ENCODE measurements around the gene TRMU. TPM values are rescaled to one million over a fixed set of nuclear protein-coding genes. Genes with fewer than 3 reads are reported as not detected.
"Not testable (repeated sequence)": the region's sequence is repeated elsewhere in the genome, so short reads cannot be mapped to it uniquely, and the experiment has no call there.

The TRMU gene
- total RNA-seq, 1 donor from 2014 or later = 70.6 TPM

- no peaks in the 10 kb centered on the region for H3K27me3 Mint-ChIP-seq (ENCODE audit: low read depth)
- H3K4me3 Mint-ChIP-seq = no peak overlapping the region
- no peak for TF ChIP-seq CTCF (IDR thresholded peaks at IDR 0.05; ENCODE audit: unreplicated experiment)
- no peak for DNase-seq (ENCODE audit: low spot score in 2 of 2, unreplicated experiment in 2 of 2)
- H3K9me3 Mint-ChIP-seq = peaks cover 5% of the 10 kb centered on the region
- H3K27ac Mint-ChIP-seq = no peak overlapping the region
- no peaks in the 10 kb centered on the region for H3K36me3 Mint-ChIP-seq
- no peaks in the 10 kb centered on the region for H3K4me1 Mint-ChIP-seq
Measured at GRCh38 chr22:46402505-46402904, 67.0 kb downstream of the TRMU start.

- H3K4me1 Mint-ChIP-seq, H3K27ac Mint-ChIP-seq, H3K36me3 Mint-ChIP-seq: not testable (repeated sequence)
Measured at GRCh38 chr22:46403880-46404279, 68.4 kb downstream of the TRMU start.

GRCh38 chr22:46405901-46406300 lies 70.4 kb downstream of the TRMU start:
- H3K27ac Mint-ChIP-seq = no peak overlapping the region
- H3K4me1 Mint-ChIP-seq = peaks cover 2% of the 10 kb centered on the region
- H3K36me3 Mint-ChIP-seq = no peaks in the 10 kb centered on the region
- H3K27me3 Mint-ChIP-seq (ENCODE audit: low read depth) = no peaks in the 10 kb centered on the region
- no peak for TF ChIP-seq CTCF (IDR thresholded peaks at IDR 0.05; ENCODE audit: unreplicated experiment)
- no peak overlapping the region for H3K4me3 Mint-ChIP-seq
- H3K9me3 Mint-ChIP-seq = peaks cover 5% of the 10 kb centered on the region
- DNase-seq (ENCODE audit: low spot score in 2 of 2, unreplicated experiment in 2 of 2) = no peak

More at GRCh38 chr22:46403880-46404279, 68.4 kb downstream of the TRMU start:
- DNase-seq (ENCODE audit: low spot score in 2 of 2, unreplicated experiment in 2 of 2); H3K9me3 Mint-ChIP-seq; H3K27me3 Mint-ChIP-seq (ENCODE audit: low read depth); H3K4me3 Mint-ChIP-seq: not testable (repeated sequence)

GRCh38 chr22:46406349-46406748 lies 70.8 kb downstream of the TRMU start:
- Mint-ChIP-seq H3K9me3 (peaks cover 5% of the 10 kb centered on the region), H3K4me3 (no peak overlapping the region), H3K27me3 (ENCODE audit: low read depth) (no peaks in the 10 kb centered on the region), H3K4me1 (peaks cover 2% of the 10 kb centered on the region), H3K36me3 (no peaks in the 10 kb centered on the region), H3K27ac (no peak overlapping the region)
- no peak for DNase-seq (ENCODE audit: low spot score in 2 of 2, unreplicated experiment in 2 of 2)
- no peak for TF ChIP-seq CTCF (IDR thresholded peaks at IDR 0.05; ENCODE audit: unreplicated experiment)

- no peak for TF ChIP-seq CTCF (IDR thresholded peaks at IDR 0.05; ENCODE audit: unreplicated experiment)
- no peaks in the 10 kb centered on the region for H3K36me3 Mint-ChIP-seq
- H3K4me1 Mint-ChIP-seq = peaks cover 2% of the 10 kb centered on the region
- H3K4me3 Mint-ChIP-seq = no peak overlapping the region
- no peak for DNase-seq (ENCODE audit: low spot score in 2 of 2, unreplicated experiment in 2 of 2)
- H3K27ac Mint-ChIP-seq = no peak overlapping the region
- H3K9me3 Mint-ChIP-seq = peaks cover 5% of the 10 kb centered on the region
- no peaks in the 10 kb centered on the region for H3K27me3 Mint-ChIP-seq (ENCODE audit: low read depth)
Measured at GRCh38 chr22:46406791-46407190, 71.3 kb downstream of the TRMU start.

Other genes with a start within 250 kb of the TRMU start
- gene PPARA, start 185.2 kb upstream of the TRMU start, total RNA-seq = 12.0 to 15.1 TPM (median 13.0 TPM) in 3 replicates
- 11.5 to 12.8 TPM (median 12.6 TPM) in 3 replicates for gene CDPF1, start 85.4 kb upstream of the TRMU start, total RNA-seq
- 0.02 to 0.04 TPM in 2 of 3 replicates, not detected in the other for gene PKDREJ, start 72.4 kb upstream of the TRMU start, total RNA-seq
- 30.0 to 30.9 TPM (median 30.3 TPM) in 3 replicates for gene TTC38, start 67.7 kb upstream of the TRMU start, total RNA-seq
- 15.3 to 18.7 TPM (median 16.7 TPM) in 3 replicates for gene GTSE1, start 38.8 kb upstream of the TRMU start, total RNA-seq
- gene CELSR1, start 201.9 kb downstream of the TRMU start, total RNA-seq = 17.8 to 18.8 TPM (median 18.4 TPM) in 3 replicates

Data from mesothelial cell of epicardium (in vitro differentiated cells).